DOHH2 (cell line): Measurements from ENCODE around the gene SORD.
"Not testable (repeated sequence)": the region's sequence is repeated elsewhere in the genome, so short reads cannot be mapped to it uniquely, and the experiment has no call there.

Source experiments
- CTCF ChIP-seq: fragments of 200-600 bp; sonication (generic); IDR thresholded peaks from one replicate; pipeline ENCODE4 v1.5.1; 2014; ENCODE audit warnings: antibody characterized with exemption, mild to moderate bottlenecking, low read depth, low read length; ENCODE audit not compliant: poor library complexity, severe bottlenecking
- EZH2phosphoT487 ChIP-seq: fragments of 200-600 bp; sonication (generic); IDR thresholded peaks from 2 replicates; pipeline ENCODE4 v1.6.1; 2017; ENCODE audit warnings: borderline replicate concordance, mild to moderate bottlenecking, antibody characterized with exemption, low read length, moderate library complexity, mixed read lengths

GRCh38 chr15:44976183-44976582 lies 46.8 kb upstream of the SORD start:
- not testable (repeated sequence) for TF ChIP-seq CTCF, EZH2phosphoT487
